Peyer's patch (tissue), 4 donors: ENCODE results near the gene ACOT2. TPM values are rescaled to one million over a fixed set of nuclear protein-coding genes. Genes with fewer than 3 reads are reported as not detected.
"Not testable (repeated sequence)": the region's sequence is repeated elsewhere in the genome, so short reads cannot be mapped to it uniquely, and the experiment has no call there.

Experiments used
- DNase-seq, 3 donors: peaks; one replicate each; pipeline ENCODE4 v3.0.0-alpha.2; 2017 to 2019
- H3K27ac ChIP-seq, 4 donors: fragments of 200-600 bp; sonication (generic); one replicate each; pipeline ENCODE4 v1.5.1; 2016 to 2019
- H3K27me3 ChIP-seq, 2 donors: fragments of 200-600 bp; sonication (generic); one replicate each; pipeline ENCODE4 v1.5.1; 2019
- H3K36me3 ChIP-seq, 3 donors: fragments of 200-600 bp; sonication (generic); one replicate each; pipeline ENCODE4 v1.5.1; 2016 to 2019
- H3K4me1 ChIP-seq, 4 donors: fragments of 200-600 bp; sonication (generic); one replicate each; pipeline ENCODE4 v1.5.1; 2016 to 2019
- H3K4me3 ChIP-seq, 4 donors: fragments of 200-600 bp; sonication (generic); 1 replicate in 3 of 4; 2 replicates in 1 of 4; pipeline ENCODE4 v1.5.1; 2016 to 2019; ENCODE audit warnings: mild to moderate bottlenecking in 1 of 4
- H3K9me3 ChIP-seq, 4 donors: fragments of 200-600 bp; sonication (generic); one replicate each; pipeline ENCODE4 v1.5.1; 2016 to 2019; ENCODE audit warnings: mild to moderate bottlenecking in 1 of 4
- POLR2A ChIP-seq, 2 donors: fragments of 450-650 bp; IDR thresholded peaks; one replicate each; pipeline ENCODE4 v1.5.1; 2017; ENCODE audit warnings: antibody characterized with exemption in 2 of 2, mild to moderate bottlenecking in 2 of 2, moderate library complexity in 2 of 2
- total RNA-seq, 4 donors: library from RNA; depleted of rRNA; stranded (reverse); fragments of >200 nt; gene quantifications; one replicate each; pipeline ENCODE4 v1.1.0, GENCODE V29; 2016
- TF ChIP-seq, protein P1 (sequence below), 6 experiments: fragments of 450-650 bp in 4 of 6; fragments of 200-600 bp in 2 of 6; sonication (generic) in 1 of 6; IDR thresholded peaks; one replicate each; pipeline ENCODE4 v1.5.1; 2017 to 2019; ENCODE audit warnings: antibody characterized with exemption in 6 of 6, mild to moderate bottlenecking in 3 of 6, moderate library complexity in 1 of 6

The ACOT2 gene
- total RNA-seq, 4 donors from 2014 or later, result 26.2 to 76.9 (median 37.8) TPM

- H3K36me3 ChIP-seq, result no peaks in the 10 kb centered on the region
- peaks cover 0 to 5% (median 0%) of the 10 kb centered on the region in 4 donors for H3K4me1 ChIP-seq
- no peaks in the 10 kb centered on the region for H3K9me3 ChIP-seq
- DNase-seq, result no peak
- no peak overlapping the region for H3K27ac ChIP-seq
- H3K27me3 ChIP-seq, result no peaks in the 10 kb centered on the region
- TF ChIP-seq, protein P1, sequence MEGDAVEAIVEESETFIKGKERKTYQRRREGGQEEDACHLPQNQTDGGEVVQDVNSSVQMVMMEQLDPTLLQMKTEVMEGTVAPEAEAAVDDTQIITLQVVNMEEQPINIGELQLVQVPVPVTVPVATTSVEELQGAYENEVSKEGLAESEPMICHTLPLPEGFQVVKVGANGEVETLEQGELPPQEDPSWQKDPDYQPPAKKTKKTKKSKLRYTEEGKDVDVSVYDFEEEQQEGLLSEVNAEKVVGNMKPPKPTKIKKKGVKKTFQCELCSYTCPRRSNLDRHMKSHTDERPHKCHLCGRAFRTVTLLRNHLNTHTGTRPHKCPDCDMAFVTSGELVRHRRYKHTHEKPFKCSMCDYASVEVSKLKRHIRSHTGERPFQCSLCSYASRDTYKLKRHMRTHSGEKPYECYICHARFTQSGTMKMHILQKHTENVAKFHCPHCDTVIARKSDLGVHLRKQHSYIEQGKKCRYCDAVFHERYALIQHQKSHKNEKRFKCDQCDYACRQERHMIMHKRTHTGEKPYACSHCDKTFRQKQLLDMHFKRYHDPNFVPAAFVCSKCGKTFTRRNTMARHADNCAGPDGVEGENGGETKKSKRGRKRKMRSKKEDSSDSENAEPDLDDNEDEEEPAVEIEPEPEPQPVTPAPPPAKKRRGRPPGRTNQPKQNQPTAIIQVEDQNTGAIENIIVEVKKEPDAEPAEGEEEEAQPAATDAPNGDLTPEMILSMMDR (IDR thresholded peaks at IDR 0.05), result no peak
- TF ChIP-seq POLR2A (IDR thresholded peaks at IDR 0.05), result no peak
- no peak overlapping the region for H3K4me3 ChIP-seq
Measured at GRCh38 chr14:73588695-73589094, 19.7 kb downstream of the ACOT2 start.

GRCh38 chr14:73589116-73589515 is 20.1 kb downstream of the ACOT2 start:
- H3K27ac ChIP-seq, result no peak overlapping the region
- H3K27me3 ChIP-seq, result no peaks in the 10 kb centered on the region
- no peak for TF ChIP-seq POLR2A (IDR thresholded peaks at IDR 0.05)
- TF ChIP-seq, protein P1 (IDR thresholded peaks at IDR 0.05), result no peak
- DNase-seq, result no peak
- peaks cover 0 to 5% (median 0%) of the 10 kb centered on the region in 4 donors for H3K4me1 ChIP-seq
- H3K9me3 ChIP-seq, result no peaks in the 10 kb centered on the region
- no peak overlapping the region for H3K4me3 ChIP-seq
- H3K36me3 ChIP-seq, result no peaks in the 10 kb centered on the region

DNA sequence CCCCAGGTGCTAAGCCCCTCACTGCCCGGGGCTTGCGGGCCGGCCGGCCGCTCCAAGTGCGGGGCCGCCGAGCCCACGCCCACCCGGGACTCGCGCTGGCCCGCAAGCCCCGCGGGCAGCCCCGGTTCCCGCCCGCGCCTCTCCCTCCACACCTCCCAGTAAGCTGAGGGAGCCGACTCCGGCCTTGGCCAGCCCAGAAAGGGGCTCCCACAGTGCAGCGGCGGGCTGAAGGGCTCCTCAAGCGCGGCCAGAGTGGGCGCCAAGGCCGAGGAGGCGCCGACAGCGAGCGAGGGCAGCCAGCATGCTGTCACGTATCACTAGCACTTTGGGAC is 21.6 kb downstream of the ACOT2 start:
- H3K36me3 ChIP-seq, H3K27ac ChIP-seq, H3K4me1 ChIP-seq, H3K27me3 ChIP-seq, H3K9me3 ChIP-seq, H3K4me3 ChIP-seq, DNase-seq: not testable (repeated sequence)

DNA sequence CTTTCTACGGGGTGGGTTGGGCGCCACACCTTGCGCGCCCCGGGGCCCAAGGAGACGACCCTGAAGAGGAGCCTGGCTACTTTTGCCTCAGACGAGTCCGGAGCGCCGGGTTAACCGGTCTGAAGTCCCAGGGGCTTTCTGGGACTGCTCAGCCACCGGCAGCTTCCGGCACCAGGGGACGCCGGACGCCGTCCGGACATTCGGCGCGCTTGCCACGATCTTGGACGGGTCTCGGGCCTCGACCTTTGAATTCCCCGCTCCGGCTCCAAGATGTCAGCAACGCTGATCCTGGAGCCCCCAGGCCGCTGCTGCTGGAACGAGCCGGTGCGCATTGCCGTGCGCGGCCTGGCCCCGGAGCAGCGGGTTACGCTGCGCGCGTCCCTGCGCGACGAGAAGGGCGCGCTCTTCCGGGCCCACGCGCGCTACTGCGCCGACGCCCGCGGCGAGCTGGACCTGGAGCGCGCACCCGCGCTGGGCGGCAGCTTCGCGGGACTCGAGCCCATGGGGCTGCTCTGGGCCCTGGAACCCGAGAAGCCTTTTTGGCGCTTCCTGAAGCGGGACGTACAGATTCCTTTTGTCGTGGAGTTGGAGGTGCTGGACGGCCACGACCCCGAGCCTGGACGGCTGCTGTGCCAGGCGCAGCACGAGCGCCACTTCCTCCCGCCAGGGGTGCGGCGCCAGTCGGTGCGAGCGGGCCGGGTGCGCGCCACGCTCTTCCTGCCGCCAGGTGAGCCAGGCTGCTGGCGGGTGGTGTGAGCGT is 22.9 kb downstream of the ACOT2 start, which contains the start of gene ACOT4:
Gene ACOT4, plus strand, starts transcription at position 184 of the 760 bp plus-strand sequence. Its CDS starts 87 bp downstream, at position 271.
- H3K27ac ChIP-seq, result peak within 1 kb of the TSS; percentile 20 to 68 (median 63)
- no peaks in the 10 kb centered on the region for H3K27me3 ChIP-seq
- peaks cover 0 to 5% (median 0%) of the 10 kb centered on the region in 4 donors for H3K4me1 ChIP-seq
- no peaks in the 10 kb centered on the region for H3K36me3 ChIP-seq
- no peaks in the 10 kb centered on the region for H3K9me3 ChIP-seq
- DNase-seq, result peak; percentile 24 to 80 (median 67)
- peak in 1 of 2 donors; percentile 10 for TF ChIP-seq POLR2A (IDR thresholded peaks at IDR 0.05)
- TF ChIP-seq, protein P1 (IDR thresholded peaks at IDR 0.05), result peak in 4 of 6 experiments; percentile 8 to 58 (median 55)
- H3K4me3 ChIP-seq, result peak within 1 kb of the TSS; percentile 57 to 75 (median 58)

DNA sequence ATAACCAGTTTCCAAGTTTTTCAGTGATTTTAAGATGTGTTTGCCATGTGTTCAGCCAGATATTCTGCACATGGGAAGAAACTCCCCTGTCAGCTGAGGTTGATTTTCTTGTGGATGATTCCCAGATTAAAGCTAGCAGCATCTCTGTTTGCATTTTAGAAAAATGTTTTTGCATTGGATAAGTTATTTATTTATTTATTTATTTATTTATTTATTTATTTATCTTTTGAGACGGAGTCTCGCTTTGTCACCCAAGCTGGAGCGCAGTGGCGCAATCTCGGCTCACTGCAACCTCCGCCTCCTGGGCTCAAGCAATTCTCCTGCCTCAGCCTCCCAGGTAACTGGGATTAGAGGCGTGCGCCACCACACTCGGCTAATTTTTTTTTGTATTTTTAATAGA is 25.5 kb downstream of the ACOT2 start:
- Histone ChIP-seq H3K9me3 (no peaks in the 10 kb centered on the region), H3K27ac (no peak overlapping the region), H3K4me1 (peaks cover 0 to 9% (median 0%) of the 10 kb centered on the region in 4 donors), H3K4me3 (no peak overlapping the region), H3K36me3 (no peaks in the 10 kb centered on the region), H3K27me3 (no peaks in the 10 kb centered on the region)
- no peak for DNase-seq
- TF ChIP-seq, protein P1 (IDR thresholded peaks at IDR 0.05), result no peak
- no peak for TF ChIP-seq POLR2A (IDR thresholded peaks at IDR 0.05)

DNA sequence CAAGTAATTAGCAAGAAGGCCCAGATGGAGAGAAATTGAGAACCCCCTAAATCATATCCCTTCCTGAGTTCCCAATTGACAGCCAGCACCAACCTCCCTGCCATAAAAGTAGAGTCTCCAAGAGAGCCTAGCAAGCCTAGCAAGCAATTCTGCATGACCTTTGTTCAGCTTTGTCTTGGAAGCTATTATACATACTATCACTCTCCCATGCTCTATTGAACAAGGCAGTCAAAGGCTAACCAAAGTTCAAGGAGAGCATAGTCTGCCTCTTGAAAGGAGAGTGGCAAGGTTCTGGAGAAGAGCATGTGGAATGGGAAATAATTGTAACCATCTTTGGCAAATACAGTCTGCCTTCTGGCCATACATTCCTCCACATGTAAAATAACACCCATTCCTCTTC is 30.5 kb downstream of the ACOT2 start:
- DNase-seq, result no peak
- H3K36me3 ChIP-seq, result no peaks in the 10 kb centered on the region
- H3K9me3 ChIP-seq, result no peaks in the 10 kb centered on the region
- no peaks in the 10 kb centered on the region for H3K27me3 ChIP-seq
- peaks cover 0 to 8% (median 0%) of the 10 kb centered on the region in 4 donors for H3K4me1 ChIP-seq
- H3K27ac ChIP-seq, result no peak overlapping the region
- no peak for TF ChIP-seq POLR2A (IDR thresholded peaks at IDR 0.05)
- TF ChIP-seq, protein P1 (IDR thresholded peaks at IDR 0.05), result no peak
- no peak overlapping the region for H3K4me3 ChIP-seq
